ELR (cell line): ENCODE data around the gene A4GNT.
"Not testable (repeated sequence)": the region's sequence is repeated elsewhere in the genome, so short reads cannot be mapped to it uniquely, and the experiment has no call there.

ENCODE experiments used
- DNase-seq: peaks from one replicate; pipeline ENCODE4 v3.0.0-alpha.2; 2015; ENCODE audit warnings: low read depth

Gene A4GNT

DNA sequence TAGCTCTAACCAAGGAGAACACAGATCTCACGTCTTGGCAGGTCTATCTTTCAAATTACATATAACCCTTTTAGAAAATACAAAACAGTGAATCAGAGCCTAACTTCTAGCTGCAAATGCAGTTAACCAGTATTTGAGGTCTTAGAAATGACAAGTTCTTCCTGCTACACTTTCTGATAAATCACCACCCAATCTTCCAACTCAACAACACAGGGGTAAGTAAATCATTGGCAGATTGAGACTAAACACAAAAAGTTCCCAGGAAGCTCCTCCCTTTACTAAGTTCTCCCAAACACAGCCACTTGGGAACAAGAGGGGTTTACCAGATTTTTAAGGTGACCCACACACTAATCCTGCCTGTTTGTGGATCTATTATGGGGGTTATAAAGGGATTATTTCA, at the start of gene A4GNT:
Gene A4GNT, minus strand, starts transcription at position 152 of the 400 bp plus-strand sequence. CDS start 1,134 bp downstream, outside the sequence.
- DNase-seq = no peak

DNA sequence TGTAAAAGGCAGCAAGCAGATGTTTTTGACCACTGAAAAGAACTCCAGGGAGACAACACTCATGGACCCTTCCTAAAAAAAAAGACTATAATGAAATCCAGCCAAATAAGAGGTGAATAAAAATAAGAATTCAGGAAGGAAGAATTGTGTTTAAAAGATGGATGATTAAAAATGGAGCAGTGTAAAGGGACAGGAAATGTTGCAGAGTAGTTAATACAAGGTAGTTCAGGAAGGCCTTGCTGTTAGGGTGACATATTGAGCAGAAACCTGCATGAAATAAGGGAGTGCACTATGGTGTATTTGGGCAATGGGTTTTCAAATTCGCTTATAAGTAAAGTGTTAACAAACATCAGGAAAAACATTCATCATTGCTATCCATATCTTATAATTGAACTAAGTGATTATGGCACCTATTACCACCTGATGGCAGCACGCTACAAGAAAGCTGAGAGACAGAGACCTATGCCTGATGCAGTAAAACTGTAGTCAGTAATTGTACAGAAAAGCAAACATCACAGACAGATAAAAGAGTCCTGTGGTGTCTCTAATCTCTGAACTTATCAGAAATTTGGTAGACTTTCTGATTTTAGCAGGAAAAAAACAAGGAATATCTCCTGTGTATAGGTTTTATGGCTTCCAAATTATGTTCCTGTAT, 48.3 kb upstream of the A4GNT start:
- peak; percentile 61 for DNase-seq

DNA sequence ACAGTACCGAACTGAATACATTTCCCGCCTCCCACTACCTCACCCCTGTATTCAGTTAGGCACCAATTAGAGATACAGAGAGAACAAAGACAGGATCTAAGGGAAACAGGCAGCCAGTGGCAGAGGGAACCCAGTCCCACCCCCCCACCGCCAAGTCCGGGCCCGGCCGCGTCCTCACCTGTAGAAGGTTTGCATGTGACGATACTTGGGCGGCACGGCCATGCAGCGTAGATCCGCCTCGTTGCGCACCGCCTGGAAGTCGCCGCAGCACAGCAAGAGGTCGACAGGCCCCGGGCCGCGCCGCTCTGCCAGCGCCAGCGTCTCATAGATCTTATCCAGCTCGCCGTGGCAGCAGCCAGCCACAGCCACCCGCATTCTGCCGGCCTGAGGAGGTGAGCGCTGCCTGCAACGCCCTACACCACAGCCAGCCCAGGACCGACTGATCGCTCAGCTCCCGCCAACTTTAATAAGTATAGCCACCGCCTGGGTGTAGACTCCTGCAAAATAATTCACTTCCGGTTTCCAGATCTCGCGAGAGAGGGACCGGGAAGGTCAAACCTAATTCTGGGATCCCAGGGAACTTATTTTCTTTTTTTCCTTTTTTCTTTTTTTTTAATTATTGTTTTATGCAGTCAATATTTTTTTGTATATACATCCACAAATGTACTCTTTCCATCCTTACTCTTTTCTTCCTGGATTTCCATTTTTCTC, 42.4 kb upstream of the A4GNT start, which contains the start of gene DBR1:
Gene DBR1, minus strand, starts transcription at position 501 of the 711 bp plus-strand sequence. Its CDS starts 126 bp downstream, at position 375.
- peak; percentile 87 for DNase-seq

DNA sequence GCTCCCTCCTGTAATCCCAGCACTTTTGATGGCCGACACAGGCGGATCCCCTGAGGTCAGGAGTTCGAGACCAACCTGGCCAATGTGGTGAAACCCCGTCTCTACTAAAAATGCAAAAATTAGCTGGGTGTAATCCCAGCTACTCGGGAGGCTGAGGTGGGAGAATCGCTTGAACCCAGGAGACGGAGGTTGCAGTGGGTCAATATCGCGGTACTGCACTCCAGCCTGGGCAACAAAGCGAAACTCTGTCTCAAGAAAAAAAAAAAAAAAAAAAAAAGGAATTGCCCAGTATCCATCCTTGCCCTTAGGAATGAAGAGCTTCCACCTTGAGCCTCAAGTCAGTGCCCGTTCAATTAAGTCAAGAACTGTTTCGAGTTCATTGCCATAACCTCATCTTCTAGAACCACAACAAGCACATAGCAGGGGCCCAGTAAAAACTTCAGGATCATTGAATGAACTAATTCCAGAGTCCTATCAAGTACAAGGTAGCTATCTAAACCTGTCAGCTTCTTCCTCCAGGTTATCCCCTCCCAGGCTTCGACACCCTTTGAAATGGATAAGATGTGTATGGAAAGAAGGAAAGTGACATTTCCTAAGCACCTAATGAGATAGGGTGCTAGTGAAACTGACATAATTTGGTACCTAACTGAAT, 41.7 kb upstream of the A4GNT start:
- no peak for DNase-seq

DNA sequence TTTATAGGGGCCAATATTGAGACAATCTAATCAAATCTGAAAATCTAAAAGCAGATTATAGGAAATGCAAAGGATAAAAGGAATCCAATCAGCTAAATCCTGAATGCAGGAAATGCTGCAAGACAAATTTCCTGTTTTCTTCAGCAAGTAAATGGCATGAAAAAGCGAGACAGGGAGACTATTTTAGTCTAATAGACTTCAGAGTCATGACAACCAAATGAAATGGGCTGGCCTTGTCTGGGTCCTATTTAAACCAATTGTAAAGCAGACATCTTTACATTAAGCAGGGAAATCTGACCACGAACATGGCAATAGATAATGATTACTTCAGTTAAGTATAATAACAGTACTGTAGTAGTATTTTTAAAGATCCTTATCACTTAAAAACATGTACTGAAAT, 40.4 kb upstream of the A4GNT start:
- no peak for DNase-seq

DNA sequence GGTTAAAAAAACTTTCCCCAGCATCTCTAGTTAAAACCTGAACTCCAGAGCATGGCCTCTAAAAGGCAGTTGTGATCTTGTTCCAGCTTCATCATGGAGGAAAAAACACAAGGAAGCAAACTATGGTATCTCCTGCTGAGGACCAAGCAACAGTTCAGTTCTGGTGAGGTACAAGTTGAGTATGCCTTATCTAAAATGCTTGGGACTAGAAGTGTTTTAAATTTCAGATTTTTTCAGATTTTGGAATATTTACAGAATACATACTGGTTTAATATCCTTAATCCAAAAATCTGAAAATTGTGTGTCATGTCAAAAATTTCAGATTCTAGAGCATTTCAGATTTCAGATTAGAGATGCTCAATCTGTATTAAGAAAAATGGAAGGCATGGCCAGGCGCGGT, 32.9 kb upstream of the A4GNT start:
- no peak for DNase-seq

DNA sequence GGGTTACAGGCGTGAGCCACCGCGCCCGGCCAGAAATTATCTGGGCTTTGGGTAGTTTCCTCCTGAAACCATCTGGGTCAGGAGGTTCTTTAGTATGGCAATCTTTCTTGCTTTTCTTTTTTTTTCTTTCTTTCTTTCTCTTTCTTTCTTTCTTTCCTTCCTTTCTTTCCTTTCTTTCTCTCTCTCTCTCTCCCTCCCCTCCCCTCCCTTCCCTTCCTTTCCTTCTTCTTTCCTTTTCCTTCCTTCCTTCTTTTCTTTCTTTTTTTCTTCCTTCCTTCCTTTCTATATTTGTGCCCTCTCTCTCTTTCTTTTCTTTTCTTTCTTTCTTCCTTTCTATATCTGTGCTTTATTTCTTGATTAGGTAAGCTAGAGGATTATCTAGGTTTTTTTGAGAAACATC, 25.6 kb upstream of the A4GNT start:
- DNase-seq = no peak

DNA sequence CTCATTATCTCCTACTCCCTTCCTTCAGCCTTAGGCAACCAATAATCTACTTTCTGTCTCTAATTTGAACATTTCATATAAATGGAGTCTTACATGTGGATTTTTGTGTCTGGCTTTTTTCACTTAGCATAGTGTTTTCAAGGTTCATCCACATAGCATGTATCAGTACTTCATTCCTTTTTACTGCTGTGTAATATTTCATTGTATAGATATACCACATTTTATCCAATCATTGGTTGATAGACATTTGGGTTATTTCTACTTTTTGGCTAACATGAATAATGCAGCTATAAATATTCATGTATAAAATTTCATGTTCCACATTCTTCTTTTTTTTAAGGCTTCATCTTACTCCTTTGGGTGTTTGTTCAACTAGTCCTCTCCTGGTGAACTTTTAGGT, 22.3 kb upstream of the A4GNT start:
- DNase-seq = no peak

DNA sequence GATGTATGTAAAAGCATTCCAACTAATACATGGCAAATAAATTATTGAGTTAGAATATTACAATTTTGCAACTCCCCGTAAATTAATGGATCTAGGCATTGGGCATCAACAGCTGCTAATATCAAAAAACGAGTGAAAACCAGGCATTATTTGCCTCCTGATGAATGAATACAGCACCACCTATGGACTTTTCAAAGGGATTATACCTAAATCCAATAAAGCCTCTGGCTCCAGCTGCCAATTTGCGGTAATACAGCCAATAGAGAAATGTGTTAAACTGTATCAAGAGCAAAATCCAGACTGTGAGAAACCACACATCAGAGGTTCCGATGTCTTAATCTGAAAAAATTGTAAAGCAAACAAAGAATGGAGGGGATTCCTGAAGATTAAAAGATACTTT, 16.3 kb upstream of the A4GNT start:
- DNase-seq = peak; percentile 14

DNA sequence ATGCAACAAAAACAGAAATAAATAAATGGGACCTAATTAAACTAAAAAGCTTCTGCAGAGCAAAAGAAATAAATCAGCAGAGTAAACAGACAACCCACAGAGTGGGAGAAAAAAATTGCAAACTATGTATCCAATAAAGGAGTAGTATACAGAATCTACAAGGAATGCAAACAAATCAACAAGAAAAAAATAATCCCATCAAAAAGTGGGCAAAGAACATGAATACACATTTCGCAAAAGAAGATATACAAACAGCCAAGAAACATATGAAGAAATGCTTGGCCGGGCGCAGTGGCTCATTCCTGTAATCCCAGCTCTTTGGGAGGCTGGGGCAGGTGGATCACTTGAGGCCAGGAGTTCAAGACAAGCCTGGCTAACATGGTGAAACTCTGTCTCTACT, 10.0 kb upstream of the A4GNT start:
- DNase-seq = not testable (repeated sequence)

DNA sequence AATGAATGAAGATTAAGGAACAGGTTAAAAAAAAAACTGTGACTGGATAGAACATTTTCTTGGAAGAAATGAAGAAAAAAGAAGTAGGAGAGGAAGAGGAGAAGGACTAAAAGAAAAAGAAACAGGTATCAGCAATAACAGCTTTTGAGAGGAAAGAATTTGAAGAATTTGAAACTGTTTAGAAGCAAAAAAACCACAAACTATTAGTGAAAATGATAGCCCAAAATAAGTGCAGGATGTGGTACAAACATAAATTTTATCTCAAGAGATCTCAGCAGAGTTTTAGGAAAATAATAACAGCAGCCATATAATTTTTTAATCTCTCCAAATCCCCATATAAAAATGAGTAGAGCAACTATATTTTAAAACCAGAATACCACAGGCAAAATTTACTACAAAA, 8.8 kb upstream of the A4GNT start:
- DNase-seq = no peak

DNA sequence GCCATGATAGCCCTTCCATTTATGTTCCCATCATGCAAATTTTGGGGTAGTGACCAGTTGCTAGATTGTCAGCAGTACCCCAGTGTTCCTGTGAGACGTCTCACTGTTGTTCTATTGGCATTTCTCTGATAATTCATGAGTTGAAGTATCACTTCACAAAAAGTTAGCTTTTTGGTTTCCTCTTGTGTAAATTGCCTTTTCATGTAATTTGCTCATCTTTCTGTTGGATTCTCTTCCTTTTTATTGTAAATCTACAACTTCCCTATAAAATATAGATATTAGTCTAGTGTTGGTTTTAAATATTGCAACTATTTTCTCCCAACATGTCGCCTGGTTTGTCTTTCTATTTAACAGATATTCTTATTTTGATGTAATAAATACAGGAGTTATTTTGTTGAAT, 7.5 kb upstream of the A4GNT start:
- DNase-seq = no peak

DNA sequence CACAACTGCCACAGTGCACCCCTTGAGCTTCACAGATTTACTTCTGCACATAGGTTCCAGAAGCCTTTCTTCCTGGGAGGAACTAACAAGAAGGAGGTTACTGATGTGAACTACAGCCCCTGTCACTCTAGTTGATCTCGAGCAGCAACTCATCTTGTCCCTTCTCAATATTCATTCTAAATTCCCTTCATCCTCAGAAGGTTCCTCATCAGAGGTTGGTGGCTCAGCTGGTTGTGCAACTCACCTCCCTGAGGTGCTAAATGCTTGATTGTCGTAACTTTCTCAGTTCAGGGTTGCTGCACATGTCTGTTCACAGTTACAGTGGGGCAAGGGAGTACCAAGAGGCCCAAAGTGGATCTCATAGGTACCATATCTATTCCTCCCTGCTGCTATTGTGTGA, 5.7 kb upstream of the A4GNT start:
- DNase-seq = no peak

DNA sequence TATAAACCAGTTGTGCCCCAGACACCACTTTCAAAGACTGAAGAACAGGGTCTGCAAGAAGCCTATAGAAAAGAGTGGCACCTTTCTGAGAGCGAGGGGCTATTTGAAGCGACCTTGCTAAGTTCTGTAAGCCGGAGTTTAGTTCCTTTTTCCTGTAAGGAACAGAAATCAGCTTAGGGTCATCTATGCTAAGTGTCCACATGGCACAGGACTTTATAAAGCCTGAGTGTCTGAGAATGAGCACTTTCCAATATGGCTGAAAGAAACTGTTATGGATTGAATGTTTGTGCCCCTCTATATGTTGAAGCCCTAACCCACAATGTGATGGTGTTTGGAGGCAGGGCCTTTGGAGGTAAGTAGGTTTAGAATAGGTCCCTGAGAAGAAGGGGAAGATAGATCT, 4.0 kb upstream of the A4GNT start:
- DNase-seq = no peak

DNA sequence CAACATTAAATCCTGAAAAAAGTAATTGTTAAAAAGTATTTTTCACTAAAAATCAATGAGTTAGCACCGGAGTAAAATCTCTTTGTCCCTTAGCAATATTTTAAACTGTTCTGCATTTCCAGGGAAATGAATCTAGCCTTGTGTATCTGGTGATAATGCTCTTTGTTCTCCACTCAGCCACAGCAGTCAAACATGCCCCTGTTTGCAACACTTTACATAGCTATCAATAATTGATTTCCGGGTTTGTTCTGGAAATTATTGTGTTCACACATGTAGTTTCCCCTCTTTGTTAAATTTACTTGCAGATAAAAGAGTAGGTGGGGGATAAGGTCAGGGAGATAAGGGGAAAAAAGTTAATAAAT, 3.6 kb upstream of the A4GNT start:
- no peak for DNase-seq

DNA sequence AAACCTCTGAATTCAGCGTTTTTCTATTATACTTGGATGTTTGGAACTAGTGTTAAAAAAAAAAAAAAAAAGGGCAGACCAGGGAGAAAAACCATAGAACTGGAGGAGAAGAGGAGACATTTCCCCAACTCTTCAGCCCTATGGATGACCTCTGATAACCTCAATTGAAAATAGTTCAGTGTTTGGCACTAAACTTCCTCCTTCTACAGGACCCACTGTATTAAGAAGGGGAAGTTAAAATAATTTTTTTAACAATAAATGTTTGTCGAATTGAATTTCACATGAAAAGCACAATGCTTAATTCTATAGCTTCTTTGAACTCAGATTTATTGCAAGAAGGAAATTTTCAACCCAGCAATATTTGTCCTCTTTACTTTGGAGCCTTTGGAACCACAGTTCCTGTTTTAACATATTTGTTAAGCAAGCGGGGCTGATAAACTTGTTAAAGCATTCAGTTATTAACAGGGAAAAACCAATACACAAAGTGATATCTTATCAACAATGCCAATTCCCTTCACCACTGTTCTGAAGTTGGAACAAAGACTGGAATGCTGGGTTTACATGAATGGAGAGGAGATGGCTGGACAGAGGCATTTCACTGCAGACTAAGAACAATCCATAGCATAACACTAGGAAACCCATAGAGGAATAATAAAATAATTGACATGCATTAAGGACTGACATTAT, 3.1 kb upstream of the A4GNT start:
- DNase-seq = no peak

DNA sequence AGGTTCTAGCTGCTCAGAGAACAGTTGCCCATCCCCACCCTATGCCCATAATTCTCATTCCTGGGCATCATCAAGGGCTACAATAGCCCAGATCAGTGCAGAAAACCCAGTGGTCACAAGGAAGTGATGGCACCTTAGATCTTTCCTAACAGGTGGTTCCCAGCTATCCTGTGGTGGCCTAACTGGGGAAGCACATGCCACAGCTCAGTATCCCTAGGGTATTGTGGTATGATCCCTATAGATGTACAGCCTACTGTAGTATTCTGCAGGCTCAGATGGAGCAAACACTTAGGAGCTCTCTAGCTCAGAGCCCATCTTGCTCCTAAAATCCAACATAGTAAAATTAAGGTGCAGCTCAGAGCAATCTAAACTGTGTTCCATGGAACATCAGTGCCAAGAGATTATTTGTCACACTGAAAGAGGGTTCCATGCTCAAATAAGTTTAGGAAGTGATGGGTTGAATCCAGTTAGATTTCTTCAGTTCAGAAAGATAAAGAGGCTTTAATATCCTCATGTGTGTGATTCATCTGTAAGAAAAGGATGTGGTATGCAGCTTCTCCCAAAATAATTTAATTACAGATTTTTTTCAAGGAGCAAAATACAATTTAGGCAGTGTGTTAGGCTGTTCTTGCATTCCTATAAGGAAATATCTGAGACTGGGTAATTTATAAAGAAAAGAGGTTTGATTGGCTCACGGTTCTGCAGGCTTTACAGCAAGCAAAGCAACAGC, 4.4 kb downstream of the A4GNT start:
- DNase-seq = no peak

DNA sequence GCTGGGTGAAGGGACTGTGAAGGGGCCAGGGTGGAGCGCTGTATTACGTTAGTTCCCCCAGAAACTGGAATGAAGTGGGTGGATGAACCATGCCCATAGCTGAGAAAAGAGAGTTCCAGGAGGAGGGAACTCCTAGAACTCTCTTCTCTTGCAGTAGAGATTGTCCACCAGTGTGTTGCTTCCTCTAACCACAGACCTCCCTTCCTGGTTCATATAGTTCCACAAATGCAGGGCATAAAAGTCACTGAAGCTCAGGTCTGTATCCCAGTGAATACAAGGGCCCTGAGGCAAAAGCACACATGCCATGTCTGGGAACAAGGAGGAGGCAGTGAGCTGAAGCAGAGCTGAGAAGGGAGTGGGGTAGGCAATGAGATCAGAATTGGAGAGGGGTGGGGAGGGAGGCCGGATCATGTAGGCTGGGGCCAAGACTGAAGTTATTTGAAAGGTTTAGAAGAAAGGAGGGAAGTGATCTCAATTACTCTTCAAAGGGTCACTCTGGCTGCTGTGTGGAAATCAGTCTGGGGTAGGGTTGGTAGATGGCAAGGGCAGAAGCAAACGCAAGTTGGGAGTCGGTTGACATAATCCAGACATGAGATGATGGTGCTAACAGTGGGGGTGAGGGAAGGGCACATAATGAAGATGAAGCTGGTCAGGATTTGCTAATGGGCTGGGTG, 6.5 kb downstream of the A4GNT start:
- DNase-seq = peak; percentile 41

DNA sequence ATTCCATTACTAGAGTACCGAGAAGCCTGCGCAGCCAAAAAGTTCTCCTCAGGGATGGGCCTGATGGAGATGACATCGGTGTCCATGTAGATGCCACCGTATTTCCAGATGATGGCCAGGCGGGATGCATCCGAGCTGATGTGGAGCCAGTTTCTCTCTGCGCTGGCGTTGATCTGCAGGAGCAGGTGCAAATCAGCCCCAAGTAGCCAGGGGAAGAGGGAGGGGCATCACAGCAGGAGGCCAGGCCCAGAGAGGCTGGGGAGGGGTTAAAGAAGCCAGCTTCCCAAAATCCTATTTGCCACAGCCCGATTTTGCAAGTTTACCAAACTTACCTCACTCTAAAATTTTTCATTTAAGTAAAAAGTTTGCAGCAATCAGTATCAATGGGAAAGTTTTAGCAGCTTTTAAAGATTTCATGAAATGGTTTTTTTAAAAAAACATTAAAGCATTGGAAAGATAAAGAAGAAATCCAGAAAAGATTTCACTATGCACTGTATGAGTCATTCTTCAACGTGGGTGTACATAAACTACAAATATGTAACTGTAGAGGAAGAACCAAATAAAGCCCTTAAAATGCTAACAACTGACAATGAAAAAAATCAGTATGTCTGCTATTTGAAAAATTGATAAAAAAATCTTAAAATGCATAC, 7.4 kb downstream of the A4GNT start:
- peak; percentile 49 for DNase-seq

DNA sequence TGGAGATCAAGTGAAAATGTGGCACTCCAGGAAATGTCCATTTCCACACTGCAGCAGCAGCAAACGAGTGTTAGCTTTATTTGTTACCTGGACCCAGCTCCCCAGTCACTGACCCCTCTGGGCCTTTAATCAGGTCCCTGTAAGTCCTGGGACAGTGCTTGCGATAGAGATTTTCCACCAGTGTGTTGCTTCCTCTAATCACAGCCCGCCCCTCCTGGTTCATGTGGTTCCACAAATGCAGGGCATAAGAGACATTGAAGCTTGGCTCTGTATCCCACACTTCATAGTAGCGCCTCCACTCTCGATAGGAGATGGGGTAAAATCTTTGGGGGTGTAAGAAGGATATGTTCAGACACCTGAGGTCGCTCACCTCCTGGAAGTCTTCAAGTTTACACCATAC, 8.0 kb downstream of the A4GNT start:
- no peak for DNase-seq

DNA sequence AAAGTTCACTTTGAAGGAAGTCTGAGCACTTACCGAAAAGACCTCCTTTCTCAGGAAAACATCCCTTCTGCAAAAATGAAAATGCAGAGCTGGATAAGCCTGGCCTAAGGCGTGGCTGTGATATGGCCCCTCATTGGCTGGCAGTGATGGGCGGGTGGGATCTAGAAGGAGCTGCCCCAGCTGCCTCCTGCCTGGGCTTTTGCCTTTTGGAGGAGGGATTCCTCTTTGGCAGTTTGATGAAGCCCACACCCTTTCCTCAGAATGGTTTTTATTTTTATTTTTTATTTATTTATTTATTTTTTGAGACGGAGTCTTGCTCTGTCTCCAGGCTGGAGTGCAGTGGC, 12.8 kb downstream of the A4GNT start:
- DNase-seq = peak; percentile 24
